Keratinocyte (primary cell): ENCODE data around the gene SGK2. TPM values are rescaled to one million over a fixed set of nuclear protein-coding genes. Genes with fewer than 3 reads are reported as not detected.

Source experiments
- DNase-seq: peaks from one replicate; pipeline ENCODE4 v3.0.0-alpha.2; 2011; ENCODE audit warnings: low read depth, missing footprints, low spot score
- FAIRE-seq: peaks from 2 replicates; lab custom pipeline; 2011; peaks lifted over from hg19 to GRCh38; lab: Jason Lieb, UNC
- H2AFZ ChIP-seq: 2 replicates; pipeline ENCODE4 v1.6.0; 2012; ENCODE audit warnings: low read length, control low read depth, inconsistent platforms; ENCODE audit not compliant: control insufficient read depth
- H3K27ac ChIP-seq: 2 replicates; pipeline ENCODE4 v1.5.1; 2011; ENCODE audit warnings: low read length; ENCODE audit not compliant: control insufficient read depth, insufficient read depth
- H3K27me3 ChIP-seq: 3 replicates; pipeline ENCODE4 v1.6.0; 2011; ENCODE audit warnings: low read length; ENCODE audit not compliant: control insufficient read depth, insufficient read depth; ENCODE audit errors: extremely low read depth
- H3K36me3 ChIP-seq, 2 experiments: 2 replicates in 1 of 2; 3 replicates in 1 of 2; pipeline ENCODE4 v1.5.1; 2011; ENCODE audit warnings: low read length in 2 of 2, mild to moderate bottlenecking in 1 of 2; ENCODE audit not compliant: control insufficient read depth in 2 of 2, insufficient read depth in 2 of 2; ENCODE audit errors: extremely low read depth in 1 of 2
- H3K4me1 ChIP-seq: 3 replicates; pipeline ENCODE4 v1.5.1; 2011; ENCODE audit warnings: low read length; ENCODE audit not compliant: control insufficient read depth, insufficient read depth; ENCODE audit errors: extremely low read depth
- H3K4me2 ChIP-seq: 3 replicates; pipeline ENCODE4 v1.6.0; 2011; ENCODE audit warnings: low read depth, low read length; ENCODE audit not compliant: control insufficient read depth, insufficient read depth; ENCODE audit errors: extremely low read depth
- H3K4me3 ChIP-seq, 3 experiments: fragments of 200-600 bp in 1 of 3; sonication (generic) in 1 of 3; 2 replicates in 2 of 3; 3 replicates in 1 of 3; pipeline ENCODE4 v1.5.1; 2011 to 2016; ENCODE audit warnings: low read length in 3 of 3, mild to moderate bottlenecking in 3 of 3, control low read depth in 2 of 3, inconsistent platforms in 1 of 3, low read depth in 1 of 3, mixed read lengths in 1 of 3, mixed run types in 1 of 3, moderate library complexity in 1 of 3; ENCODE audit not compliant: control insufficient read depth in 2 of 3, insufficient read depth in 2 of 3; ENCODE audit errors: extremely low read depth in 1 of 3
- H3K79me2 ChIP-seq: 2 replicates; pipeline ENCODE4 v1.6.0; 2012; ENCODE audit warnings: low read length; ENCODE audit not compliant: control insufficient read depth, insufficient read depth
- H3K9ac ChIP-seq: 3 replicates; pipeline ENCODE4 v1.6.0; 2011; ENCODE audit warnings: low read length; ENCODE audit not compliant: control insufficient read depth, insufficient read depth; ENCODE audit errors: extremely low read depth
- H3K9me1 ChIP-seq: 3 replicates; pipeline ENCODE4 v1.6.0; 2011; ENCODE audit warnings: low read length; ENCODE audit not compliant: control insufficient read depth, insufficient read depth; ENCODE audit errors: extremely low read depth
- H3K9me3 ChIP-seq: 2 replicates; pipeline ENCODE4 v1.5.1; 2012; ENCODE audit warnings: low read depth, low read length; ENCODE audit not compliant: control insufficient read depth
- H4K20me1 ChIP-seq: 3 replicates; pipeline ENCODE4 v1.6.0; 2011; ENCODE audit warnings: low read length; ENCODE audit not compliant: control insufficient read depth, insufficient read depth; ENCODE audit errors: extremely low read depth
- EZH2 ChIP-seq: IDR thresholded peaks from one replicate; pipeline ENCODE4 v1.6.1; 2012; ENCODE audit warnings: inconsistent platforms, mild to moderate bottlenecking, low read length, moderate library complexity
- dilution Hi-C: fragments of 300-500 bp; cut with MboI; formaldehyde crosslinking; loops from one replicate; pipeline ENCODE4 v1.7.0; 2020; ENCODE audit warnings: low sequenced_read_pairs; ENCODE audit not compliant: extremely low pct_ligation_motif_present
- polyA plus RNA-seq, 5 experiments: library from polyadenylated mRNA; depleted of rRNA in 3 of 5; stranded (reverse) in 3 of 5; stranded (forward) in 1 of 5; unstranded in 1 of 5; fragments of >200 nt; gene quantifications; 1 replicate in 1 of 5; 2 replicates in 3 of 5; 3 replicates in 1 of 5; pipeline versions ENCODE4 v1.2.1 to v1.2.3, GENCODE V29; 2011 to 2012; ENCODE audit warnings: missing spikeins in 2 of 5, low read depth in 1 of 5, low replicate concordance in 1 of 5
- TF ChIP-seq, protein P1 (sequence below), 3 experiments: IDR thresholded peaks in 1 of 3; conservative IDR thresholded peaks in 1 of 3; optimal IDR thresholded peaks in 1 of 3; 2 replicates in 2 of 3; 3 replicates in 1 of 3; pipeline versions ENCODE3 to v1.5.1; 2011; ENCODE audit warnings: low read length in 3 of 3, mild to moderate bottlenecking in 3 of 3, moderate library complexity in 2 of 3, control low read depth in 1 of 3, inconsistent platforms in 1 of 3; ENCODE audit not compliant: insufficient read depth in 2 of 3; ENCODE audit errors: extremely low read depth in 1 of 3

SGK2 gene
- polyA plus RNA-seq, 1 donor (not counting 4 experiments of a cell fraction or from before 2014, with no cell fraction given), result 0.12 TPM

DNA sequence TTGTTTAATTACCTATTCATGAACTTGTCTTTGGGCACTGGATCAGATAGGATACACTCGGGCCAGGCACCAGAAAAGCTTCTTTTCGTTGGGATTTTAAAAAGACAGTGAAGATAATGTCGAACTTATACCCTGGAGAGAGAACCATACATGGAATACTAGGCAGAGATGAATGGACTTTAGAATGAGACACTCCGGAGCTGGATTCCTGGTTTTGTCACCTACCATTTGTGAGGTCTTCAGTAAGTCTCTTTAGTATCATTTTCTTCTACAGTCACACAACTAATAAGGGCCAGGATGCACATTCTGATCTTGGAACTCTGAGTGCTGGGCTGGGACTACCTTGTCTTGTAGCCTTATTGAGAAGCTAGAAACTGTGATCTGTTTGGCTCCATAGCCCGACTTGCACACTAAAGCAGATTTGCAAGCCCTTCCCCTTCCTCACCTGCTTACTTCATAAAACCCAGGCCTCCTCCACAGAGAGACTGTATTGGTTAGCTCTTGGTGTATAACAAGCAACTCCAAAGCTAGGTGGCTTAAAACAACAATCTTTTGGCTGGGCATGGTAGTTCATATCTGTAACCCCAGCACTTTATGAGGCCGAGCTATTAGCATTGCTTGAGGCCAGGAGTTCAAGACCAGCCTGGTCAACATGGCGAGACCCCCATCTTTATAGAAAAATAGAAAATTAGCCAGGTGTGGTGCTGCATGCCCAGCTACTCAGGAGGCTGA, 24.5 kb downstream of the SGK2 start:
- no peaks in the 10 kb centered on the region for H3K4me1 ChIP-seq
- H3K9me1 ChIP-seq, result no peaks in the 10 kb centered on the region
- no peak overlapping the region for H3K4me2 ChIP-seq
- H3K36me3 ChIP-seq, result no peaks in the 10 kb centered on the region
- no peaks in the 10 kb centered on the region for H3K79me2 ChIP-seq
- no peak overlapping the region for H3K9ac ChIP-seq
- DNase-seq (no peak), FAIRE-seq (no peak)
- dilution Hi-C loops, result no loop called here
- no peak overlapping the region for H3K4me3 ChIP-seq
- no peak for TF ChIP-seq EZH2
- TF ChIP-seq, protein P1, sequence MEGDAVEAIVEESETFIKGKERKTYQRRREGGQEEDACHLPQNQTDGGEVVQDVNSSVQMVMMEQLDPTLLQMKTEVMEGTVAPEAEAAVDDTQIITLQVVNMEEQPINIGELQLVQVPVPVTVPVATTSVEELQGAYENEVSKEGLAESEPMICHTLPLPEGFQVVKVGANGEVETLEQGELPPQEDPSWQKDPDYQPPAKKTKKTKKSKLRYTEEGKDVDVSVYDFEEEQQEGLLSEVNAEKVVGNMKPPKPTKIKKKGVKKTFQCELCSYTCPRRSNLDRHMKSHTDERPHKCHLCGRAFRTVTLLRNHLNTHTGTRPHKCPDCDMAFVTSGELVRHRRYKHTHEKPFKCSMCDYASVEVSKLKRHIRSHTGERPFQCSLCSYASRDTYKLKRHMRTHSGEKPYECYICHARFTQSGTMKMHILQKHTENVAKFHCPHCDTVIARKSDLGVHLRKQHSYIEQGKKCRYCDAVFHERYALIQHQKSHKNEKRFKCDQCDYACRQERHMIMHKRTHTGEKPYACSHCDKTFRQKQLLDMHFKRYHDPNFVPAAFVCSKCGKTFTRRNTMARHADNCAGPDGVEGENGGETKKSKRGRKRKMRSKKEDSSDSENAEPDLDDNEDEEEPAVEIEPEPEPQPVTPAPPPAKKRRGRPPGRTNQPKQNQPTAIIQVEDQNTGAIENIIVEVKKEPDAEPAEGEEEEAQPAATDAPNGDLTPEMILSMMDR (optimal IDR thresholded peaks at IDR 0.05 in 1 of 3, IDR thresholded peaks at IDR 0.05 in 1 of 3, conservative IDR thresholded peaks at IDR 0.05 in 1 of 3; ENCODE audit: extremely low read depth in 1 of 3, insufficient read depth in 2 of 3, low read length in 3 of 3), result no peak
- no peaks in the 10 kb centered on the region for H3K27me3 ChIP-seq
- H2AFZ ChIP-seq, result no peak overlapping the region
- no peaks in the 10 kb centered on the region for H3K9me3 ChIP-seq
- H4K20me1 ChIP-seq, result no peaks in the 10 kb centered on the region
- no peak overlapping the region for H3K27ac ChIP-seq

DNA sequence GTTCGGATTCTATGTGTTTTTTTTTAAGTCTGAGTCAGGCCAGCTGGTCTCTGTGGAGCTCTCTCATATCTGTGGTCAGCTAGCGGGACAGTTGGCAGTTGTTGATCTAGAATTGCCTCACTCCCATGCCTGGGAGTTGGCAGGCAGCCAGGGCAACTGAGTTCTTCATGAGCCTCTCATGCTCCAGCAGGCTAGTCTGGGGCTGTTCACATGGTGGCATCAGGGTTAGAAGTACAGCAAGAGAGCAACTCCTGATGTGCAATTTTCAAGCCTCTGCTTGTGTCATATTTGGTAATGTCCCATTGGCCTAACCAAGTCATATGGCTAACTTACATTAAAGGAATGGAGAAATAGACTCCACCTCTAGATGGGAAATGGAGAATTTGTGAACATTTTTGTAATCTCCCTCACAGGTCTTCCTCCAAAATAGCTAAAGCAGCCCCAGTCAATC, 25.2 kb downstream of the SGK2 start:
- Histone ChIP-seq H3K9me1 (no peaks in the 10 kb centered on the region), H3K79me2 (no peaks in the 10 kb centered on the region), H3K36me3 (no peaks in the 10 kb centered on the region), H3K4me3 (no peak overlapping the region), H3K4me2 (no peak overlapping the region), H3K27me3 (no peaks in the 10 kb centered on the region), H2AFZ (no peak overlapping the region), H4K20me1 (no peaks in the 10 kb centered on the region), H3K27ac (no peak overlapping the region), H3K4me1 (no peaks in the 10 kb centered on the region), H3K9me3 (no peaks in the 10 kb centered on the region), H3K9ac (no peak overlapping the region)
- dilution Hi-C loops, result no loop called here
- no peak for TF ChIP-seq EZH2
- TF ChIP-seq, protein P1 (optimal IDR thresholded peaks at IDR 0.05 in 1 of 3, IDR thresholded peaks at IDR 0.05 in 1 of 3, conservative IDR thresholded peaks at IDR 0.05 in 1 of 3; ENCODE audit: extremely low read depth in 1 of 3, insufficient read depth in 2 of 3, low read length in 3 of 3), result no peak
- no peak for FAIRE-seq
- no peak for DNase-seq
